Type B pancreatic cell (in vitro differentiated cells): Measurements from ENCODE around the gene HTR3D. TPM values are rescaled to one million over a fixed set of nuclear protein-coding genes. Genes with fewer than 3 reads are reported as not detected.
"Not testable (repeated sequence)": the region's sequence is repeated elsewhere in the genome, so short reads cannot be mapped to it uniquely, and the experiment has no call there.

Experiments used
- DNase-seq: peaks from one replicate; pipeline ENCODE4 v3.0.0; 2021; ENCODE audit warnings: mixed read lengths; ENCODE audit not compliant: unreplicated experiment; ENCODE audit errors: extremely low spot score
- H3K27ac Mint-ChIP-seq: 2 replicates; pipeline ENCODE4 v1.8.0; 2021; ENCODE audit warnings: mild to moderate bottlenecking, mixed read lengths
- H3K27me3 Mint-ChIP-seq: 2 replicates; pipeline ENCODE4 v1.8.0; 2021; ENCODE audit warnings: mixed read lengths
- H3K36me3 Mint-ChIP-seq: 2 replicates; pipeline ENCODE4 v1.8.0; 2021; ENCODE audit warnings: mixed read lengths
- H3K4me1 Mint-ChIP-seq: one replicate; pipeline ENCODE4 v1.8.0; 2021; ENCODE audit warnings: mixed read lengths; ENCODE audit not compliant: unreplicated experiment
- H3K4me3 Mint-ChIP-seq: 2 replicates; pipeline ENCODE4 v1.8.0; 2021; ENCODE audit warnings: mild to moderate bottlenecking, mixed read lengths
- H3K9me3 Mint-ChIP-seq: 2 replicates; pipeline ENCODE4 v1.8.0; 2021; ENCODE audit warnings: mixed read lengths
- CTCF ChIP-seq: fragments of 200-600 bp; sonication (generic); conservative IDR thresholded peaks from 2 replicates; pipeline ENCODE4 v1.5.0; 2021; ENCODE audit warnings: antibody characterized with exemption, mild to moderate bottlenecking
- total RNA-seq: library from RNA; stranded (reverse); gene quantifications from 2 replicates; pipeline ENCODE4 v1.2.1, GENCODE V29; 2021; ENCODE audit warnings: low replicate concordance

HTR3D gene
- total RNA-seq, 1 donor from 2014 or later: not detected

- H3K27me3 Mint-ChIP-seq: no peaks in the 10 kb centered on the region
- TF ChIP-seq CTCF: no peak
- no peak for DNase-seq
- no peak overlapping the region for H3K27ac Mint-ChIP-seq
- peaks cover 7% of the 10 kb centered on the region for H3K9me3 Mint-ChIP-seq
- no peak overlapping the region for H3K4me3 Mint-ChIP-seq
- no peaks in the 10 kb centered on the region for H3K36me3 Mint-ChIP-seq
- no peaks in the 10 kb centered on the region for H3K4me1 Mint-ChIP-seq
Observed at GRCh38 chr3:184066211-184066610, 34.7 kb downstream of the HTR3D start.

- no peak overlapping the region for H3K27ac Mint-ChIP-seq
- peaks cover 7% of the 10 kb centered on the region for H3K9me3 Mint-ChIP-seq
- no peak overlapping the region for H3K4me3 Mint-ChIP-seq
- no peak for DNase-seq
- H3K27me3 Mint-ChIP-seq: no peaks in the 10 kb centered on the region
- no peaks in the 10 kb centered on the region for H3K4me1 Mint-ChIP-seq
- no peaks in the 10 kb centered on the region for H3K36me3 Mint-ChIP-seq
- TF ChIP-seq CTCF: no peak
Observed at GRCh38 chr3:184067573-184068055, 36.1 kb downstream of the HTR3D start.

- Mint-ChIP-seq H3K27ac (no peak overlapping the region), H3K36me3 (no peaks in the 10 kb centered on the region), H3K9me3 (peaks cover 7% of the 10 kb centered on the region), H3K4me3 (no peak overlapping the region), H3K4me1 (no peaks in the 10 kb centered on the region), H3K27me3 (no peaks in the 10 kb centered on the region)
- DNase-seq: no peak
- TF ChIP-seq CTCF: no peak
Observed at GRCh38 chr3:184068344-184068743, 36.8 kb downstream of the HTR3D start.

- not testable (repeated sequence) for H3K27ac Mint-ChIP-seq, DNase-seq, H3K4me1 Mint-ChIP-seq, H3K9me3 Mint-ChIP-seq, H3K27me3 Mint-ChIP-seq, H3K4me3 Mint-ChIP-seq, H3K36me3 Mint-ChIP-seq
Observed at GRCh38 chr3:184071142-184071541, 39.6 kb downstream of the HTR3D start.

- no peak for DNase-seq
- peaks cover 7% of the 10 kb centered on the region for H3K9me3 Mint-ChIP-seq
- H3K4me3 Mint-ChIP-seq: no peak overlapping the region
- H3K27ac Mint-ChIP-seq: no peak overlapping the region
- H3K27me3 Mint-ChIP-seq: no peaks in the 10 kb centered on the region
- no peak for TF ChIP-seq CTCF
- H3K36me3 Mint-ChIP-seq: no peaks in the 10 kb centered on the region
- H3K4me1 Mint-ChIP-seq: no peaks in the 10 kb centered on the region
Observed at GRCh38 chr3:184073621-184074020, 42.1 kb downstream of the HTR3D start.

- Mint-ChIP-seq H3K36me3 (no peaks in the 10 kb centered on the region), H3K4me1 (no peaks in the 10 kb centered on the region), H3K27ac (no peak overlapping the region), H3K9me3 (peaks cover 2% of the 10 kb centered on the region), H3K4me3 (no peak overlapping the region), H3K27me3 (no peaks in the 10 kb centered on the region)
- no peak for DNase-seq
- no peak for TF ChIP-seq CTCF
Observed at GRCh38 chr3:184075901-184076300, 44.4 kb downstream of the HTR3D start.
